Bronchial epithelial cell (primary cell): Measurements from ENCODE around the gene ARGLU1. TPM values are rescaled to one million over a fixed set of nuclear protein-coding genes. Genes with fewer than 3 reads are reported as not detected.
A peak's percentile ranks its signal among the peaks of the same experiment; 100 is the strongest.
"Not testable (repeated sequence)": the region's sequence is repeated elsewhere in the genome, so short reads cannot be mapped to it uniquely, and the experiment has no call there.

Experiments
- DNase-seq: peaks from one replicate; pipeline ENCODE4 v3.0.0-alpha.2; 2010; ENCODE audit warnings: low read depth
- FAIRE-seq: peaks from 2 replicates; lab custom pipeline; 2011; peaks lifted over from hg19 to GRCh38; lab: Jason Lieb, UNC
- H3K27me3 ChIP-seq: 2 replicates; pipeline ENCODE4 v1.5.1; 2011; ENCODE audit warnings: low read length; ENCODE audit not compliant: control insufficient read depth, insufficient read depth
- H3K36me3 ChIP-seq: 2 replicates; pipeline ENCODE4 v1.5.1; 2011; ENCODE audit warnings: low read length; ENCODE audit not compliant: control insufficient read depth, insufficient read depth
- H3K4me3 ChIP-seq: 2 replicates; pipeline ENCODE4 v1.5.1; 2011; ENCODE audit warnings: mild to moderate bottlenecking, low read depth, low read length, control low read depth
- total RNA-seq: library from RNA; depleted of rRNA; stranded (reverse); fragments of >200 nt; gene quantifications from 2 replicates; pipeline ENCODE4 v1.2.1, GENCODE V29; 2014
- TF ChIP-seq, protein P1 (sequence below): IDR thresholded peaks from 2 replicates; pipeline ENCODE4 v1.5.1; 2011; ENCODE audit warnings: mild to moderate bottlenecking, moderate library complexity, low read length, control low read depth, inconsistent platforms; ENCODE audit not compliant: insufficient read depth, severe bottlenecking

Gene ARGLU1
- total RNA-seq, 1 donor from 2014 or later = 31.9 TPM

DNA sequence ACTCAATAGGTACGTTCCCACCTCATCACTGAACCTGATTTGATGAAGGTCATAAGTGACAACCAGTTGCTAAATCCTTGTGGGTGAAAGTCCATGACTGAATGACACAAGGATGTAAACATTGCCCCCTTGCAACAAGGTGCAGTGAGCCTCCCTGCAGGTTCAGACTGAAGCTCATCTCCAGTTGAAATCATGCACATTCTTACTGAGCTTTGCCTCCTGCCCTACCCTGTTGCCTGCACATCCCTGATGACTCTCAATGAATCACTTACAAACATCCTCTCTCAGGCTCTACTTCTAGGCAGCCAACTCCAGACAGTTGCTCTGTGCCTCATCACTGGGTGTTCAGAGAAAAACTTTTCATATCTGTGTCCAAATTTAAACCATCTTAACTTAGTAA, 42.5 kb upstream of the ARGLU1 start:
- FAIRE-seq (peak; percentile 62), DNase-seq (peak; percentile 90)
- Histone ChIP-seq H3K36me3 (no peaks in the 10 kb centered on the region), H3K27me3 (no peaks in the 10 kb centered on the region), H3K4me3 (no peak overlapping the region)
- TF ChIP-seq, protein P1, sequence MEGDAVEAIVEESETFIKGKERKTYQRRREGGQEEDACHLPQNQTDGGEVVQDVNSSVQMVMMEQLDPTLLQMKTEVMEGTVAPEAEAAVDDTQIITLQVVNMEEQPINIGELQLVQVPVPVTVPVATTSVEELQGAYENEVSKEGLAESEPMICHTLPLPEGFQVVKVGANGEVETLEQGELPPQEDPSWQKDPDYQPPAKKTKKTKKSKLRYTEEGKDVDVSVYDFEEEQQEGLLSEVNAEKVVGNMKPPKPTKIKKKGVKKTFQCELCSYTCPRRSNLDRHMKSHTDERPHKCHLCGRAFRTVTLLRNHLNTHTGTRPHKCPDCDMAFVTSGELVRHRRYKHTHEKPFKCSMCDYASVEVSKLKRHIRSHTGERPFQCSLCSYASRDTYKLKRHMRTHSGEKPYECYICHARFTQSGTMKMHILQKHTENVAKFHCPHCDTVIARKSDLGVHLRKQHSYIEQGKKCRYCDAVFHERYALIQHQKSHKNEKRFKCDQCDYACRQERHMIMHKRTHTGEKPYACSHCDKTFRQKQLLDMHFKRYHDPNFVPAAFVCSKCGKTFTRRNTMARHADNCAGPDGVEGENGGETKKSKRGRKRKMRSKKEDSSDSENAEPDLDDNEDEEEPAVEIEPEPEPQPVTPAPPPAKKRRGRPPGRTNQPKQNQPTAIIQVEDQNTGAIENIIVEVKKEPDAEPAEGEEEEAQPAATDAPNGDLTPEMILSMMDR = no peak

DNA sequence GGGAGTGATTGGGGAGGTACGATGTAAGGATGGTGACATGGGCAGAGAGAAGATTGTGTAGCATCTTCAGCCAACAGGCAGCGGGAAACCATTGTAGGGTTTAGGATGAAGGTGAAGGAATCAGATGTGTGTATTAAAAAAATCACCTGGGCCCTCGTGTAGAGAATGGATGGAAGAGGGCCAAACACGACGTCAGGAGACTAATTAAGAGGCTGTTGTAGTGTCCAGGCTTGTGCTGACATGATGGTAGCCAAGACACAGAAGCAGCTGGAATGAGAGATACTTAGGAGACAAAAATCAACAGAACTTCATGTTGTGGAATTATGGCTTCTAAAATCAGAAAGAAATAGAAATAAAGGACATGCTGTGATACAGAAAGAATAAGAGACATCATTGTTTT, 41.2 kb upstream of the ARGLU1 start:
- DNase-seq (peak; percentile 54), FAIRE-seq (no peak)
- Histone ChIP-seq H3K4me3 (no peak overlapping the region), H3K36me3 (no peaks in the 10 kb centered on the region), H3K27me3 (no peaks in the 10 kb centered on the region)
- TF ChIP-seq, protein P1 = no peak

DNA sequence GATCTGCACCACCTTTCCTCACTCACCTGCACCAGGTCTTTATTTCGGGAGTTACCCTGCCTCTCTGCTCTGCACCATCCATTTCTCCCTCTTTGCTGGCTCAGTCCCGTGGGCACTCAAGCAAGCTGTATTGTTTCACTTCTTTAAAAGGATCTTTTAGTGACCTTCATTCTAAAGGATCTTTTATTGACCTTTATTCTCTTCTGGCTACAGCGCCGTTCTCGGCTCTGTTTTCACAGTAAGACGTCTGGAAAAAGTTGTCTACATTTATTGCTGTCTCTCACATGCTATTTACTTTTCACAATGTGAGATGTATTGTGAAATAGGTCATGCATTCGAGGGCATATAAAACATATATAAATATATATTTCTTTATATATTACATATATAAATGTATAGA, 35.6 kb upstream of the ARGLU1 start:
- H3K36me3 ChIP-seq = no peaks in the 10 kb centered on the region
- no peaks in the 10 kb centered on the region for H3K27me3 ChIP-seq
- FAIRE-seq (no peak), DNase-seq (no peak)
- TF ChIP-seq, protein P1 = no peak
- H3K4me3 ChIP-seq = no peak overlapping the region

DNA sequence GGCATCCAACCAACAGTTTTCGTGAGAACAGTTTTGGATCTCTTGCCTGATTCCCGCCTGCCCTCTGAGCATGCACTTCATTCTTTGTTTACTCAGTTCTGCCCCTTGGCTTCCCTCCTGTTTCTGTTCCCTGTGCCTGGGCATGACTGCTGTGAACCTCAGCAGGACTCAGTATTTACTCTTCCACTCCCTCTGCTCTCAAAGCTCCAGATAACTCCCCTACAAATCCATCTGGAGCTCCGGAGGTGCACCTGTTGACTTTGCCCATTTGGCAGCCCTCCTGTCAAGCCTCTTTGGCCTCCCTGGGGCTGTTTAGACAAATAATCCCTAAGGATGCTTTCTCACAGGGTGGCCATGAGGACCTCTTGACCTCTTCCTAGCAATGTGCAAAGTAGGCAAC, 34.2 kb upstream of the ARGLU1 start:
- H3K4me3 ChIP-seq = no peak overlapping the region
- FAIRE-seq (peak; percentile 85), DNase-seq (no peak)
- H3K27me3 ChIP-seq = no peaks in the 10 kb centered on the region
- no peaks in the 10 kb centered on the region for H3K36me3 ChIP-seq
- TF ChIP-seq, protein P1 = no peak

DNA sequence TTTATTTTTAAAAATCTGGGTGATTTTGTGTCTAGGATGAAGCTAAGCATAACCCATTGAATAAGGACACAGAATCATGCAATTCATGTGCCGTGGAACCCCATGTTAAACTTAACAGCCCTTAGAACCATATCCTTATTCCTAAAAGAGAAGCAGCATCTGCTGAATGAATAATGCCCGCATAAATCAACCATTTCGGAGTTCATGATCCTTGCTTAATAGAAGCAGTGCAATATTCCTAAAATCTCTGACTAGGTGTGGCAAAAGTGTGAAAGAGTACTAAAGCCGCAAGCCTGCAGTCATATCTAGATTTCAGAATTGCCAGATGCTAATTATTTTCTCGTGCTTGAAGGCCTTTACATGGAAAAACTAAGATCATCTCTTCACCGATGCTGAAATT, 33.6 kb upstream of the ARGLU1 start:
- DNase-seq (no peak), FAIRE-seq (no peak)
- H3K36me3 ChIP-seq = no peaks in the 10 kb centered on the region
- TF ChIP-seq, protein P1 = no peak
- H3K27me3 ChIP-seq = no peaks in the 10 kb centered on the region
- H3K4me3 ChIP-seq = no peak overlapping the region

DNA sequence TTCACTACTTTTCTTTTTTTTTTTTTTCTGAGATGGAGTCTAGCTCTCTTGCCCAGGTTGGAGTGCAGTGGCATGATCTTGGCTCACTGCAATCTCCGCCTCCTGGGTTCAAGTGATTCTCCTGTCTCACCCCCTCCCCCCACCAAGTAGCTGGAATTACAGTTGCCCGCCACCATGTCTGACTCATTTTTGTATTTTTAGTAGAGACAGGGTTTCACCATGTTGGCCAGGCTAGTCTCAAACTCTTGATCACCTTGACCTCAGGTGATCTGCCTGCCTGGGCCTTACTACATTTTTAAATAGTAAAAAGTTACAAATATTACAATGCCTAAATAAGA, 32.8 kb upstream of the ARGLU1 start:
- H3K27me3 ChIP-seq, FAIRE-seq, H3K4me3 ChIP-seq, H3K36me3 ChIP-seq, DNase-seq: not testable (repeated sequence)
